ENCODE results near the gene ARSB. TPM values are rescaled to one million over a fixed set of nuclear protein-coding genes. Genes with fewer than 3 reads are reported as not detected.
A peak's percentile ranks its signal among the peaks of the same experiment; 100 is the strongest.
"Not testable (repeated sequence)": the region's sequence is repeated elsewhere in the genome, so short reads cannot be mapped to it uniquely, and the experiment has no call there.

The ARSB gene
- total RNA-seq, 1 experiment from 2014 or later: 8.4 TPM

DNA sequence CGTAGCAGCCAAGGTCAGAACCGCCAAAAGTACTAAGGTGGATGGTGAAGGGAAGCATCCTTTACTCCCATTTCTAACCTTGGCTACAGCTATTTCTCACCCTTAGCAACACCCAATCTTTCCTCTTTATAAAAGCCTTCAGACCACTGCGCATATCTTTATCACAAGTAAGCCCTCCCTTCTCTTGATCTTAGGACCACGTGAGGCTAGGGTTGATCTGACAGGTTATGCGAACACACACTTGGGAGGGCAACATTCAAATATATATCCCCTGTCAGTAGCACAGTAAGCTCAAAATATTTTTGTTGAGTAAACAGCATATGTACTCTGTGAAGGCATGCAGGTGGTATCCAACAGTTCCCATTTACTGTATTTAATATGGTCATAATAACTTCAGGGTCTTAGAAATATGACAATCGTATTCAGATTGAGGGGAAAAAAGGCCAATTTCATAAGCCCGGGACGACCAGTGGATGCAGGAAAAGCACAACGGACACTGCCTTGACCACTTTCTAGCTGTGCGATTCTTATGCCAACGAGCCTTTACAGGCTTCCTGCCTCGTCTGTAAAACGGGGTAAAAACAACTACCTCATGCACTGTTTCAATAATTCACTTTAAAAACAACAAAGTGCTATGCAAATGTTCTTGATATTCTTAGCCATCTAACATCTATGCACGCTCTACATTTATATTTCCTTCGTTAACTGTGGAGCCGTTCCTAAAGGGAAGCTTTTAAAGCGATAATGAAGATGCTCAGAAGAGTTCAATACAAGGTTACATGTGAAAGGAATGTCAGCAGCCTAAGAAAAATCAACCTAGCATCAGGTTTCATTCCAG is 1.3 kb downstream of the ARSB start:
- H3K79me2 ChIP-seq (ENCODE audit: low read depth): peaks cover 13% of the 10 kb centered on the region
- BruUV-seq (replicated peaks): TSS peak; percentile 69
- CTCF ChIA-PET: interaction anchor here (0.5 to 1.3 kb wide), 4 partner anchors 17 to 1874 kb away, joined by 3 to 4 read pairs (median 3); no protein-coding TSS in a partner anchor
- peak overlapping the region; percentile 87 for H3K4me2 ChIP-seq
- H3K9me3 ChIP-seq (ENCODE audit: insufficient read depth, low read depth): no peaks in the 10 kb centered on the region
- peaks cover 41% of the 10 kb centered on the region for H3K4me1 ChIP-seq (replicated peaks; ENCODE audit: insufficient read depth)
- H3K27ac ChIP-seq: peak overlapping the region; percentile 48
- H2AFZ ChIP-seq: peak overlapping the region; percentile 88
- H3K36me3 ChIP-seq (ENCODE audit: low read depth): no peaks in the 10 kb centered on the region
- intact Hi-C loops (cut with micrococcal nuclease; ENCODE audit: unreplicated experiment): loop anchor here (10.0 kb wide), 1 partner anchor 339 kb away; the partner anchor contains the start of gene LHFPL2
- peaks cover 37% of the 10 kb centered on the region for H3F3A ChIP-seq (ENCODE audit: insufficient read depth, low read depth)
- no peaks in the 10 kb centered on the region for H3K27me3 ChIP-seq (ENCODE audit: insufficient read depth, low read depth)
- H4K20me1 ChIP-seq (ENCODE audit: insufficient read depth): no peaks in the 10 kb centered on the region
- TF ChIP-seq CTCF (conservative IDR thresholded peaks at IDR 0.05): no peak
- TF ChIP-seq EZH2 (IDR thresholded peaks at IDR 0.05; ENCODE audit: low read depth): no peak
- no peaks in the 10 kb centered on the region for H3K9me2 ChIP-seq (ENCODE audit: insufficient read depth)
- H3K4me3 ChIP-seq: peak overlapping the region; percentile 70
- DNase-seq: no peak
- POLR2A ChIA-PET (ENCODE audit: unreplicated experiment): interaction anchor here (0.6 kb wide), 1 partner anchor 818 kb away, joined by 4 read pairs; no protein-coding TSS in a partner anchor

GRCh38 chr5:78983194-78983593 is 1.9 kb downstream of the ARSB start:
- DNase-seq; H3K9me3 ChIP-seq (ENCODE audit: insufficient read depth, low read depth); POLR2A ChIA-PET (ENCODE audit: unreplicated experiment); H4K20me1 ChIP-seq (ENCODE audit: insufficient read depth); H3K4me3 ChIP-seq; H3K27ac ChIP-seq; BruUV-seq (replicated peaks); H3K9me2 ChIP-seq (ENCODE audit: insufficient read depth); H3K36me3 ChIP-seq (ENCODE audit: low read depth); H3K27me3 ChIP-seq (ENCODE audit: insufficient read depth, low read depth): not testable (repeated sequence)
- intact Hi-C loops (cut with micrococcal nuclease; ENCODE audit: unreplicated experiment): loop anchor here (10.0 kb wide), 1 partner anchor 338 kb away; the partner anchor contains the start of gene LHFPL2
- H3K4me2 ChIP-seq: peak overlapping the region; percentile 87
- H2AFZ ChIP-seq: 0 out of 2 replicates have a peak overlapping the region, but pooled peaks have one; percentile 88
- H3F3A ChIP-seq (ENCODE audit: insufficient read depth, low read depth): peaks cover 37% of the 10 kb centered on the region
- H3K4me1 ChIP-seq (replicated peaks; ENCODE audit: insufficient read depth): peaks cover 41% of the 10 kb centered on the region
- H3K79me2 ChIP-seq (ENCODE audit: low read depth): peaks cover 13% of the 10 kb centered on the region
- CTCF ChIA-PET: interaction anchor here (0.5 kb wide), 1 partner anchor 16 kb away, joined by 3 read pairs; no protein-coding TSS in a partner anchor

GRCh38 chr5:78979909-78980308 is 5.2 kb downstream of the ARSB start:
- H3K4me3 ChIP-seq: no peak overlapping the region
- no peaks in the 10 kb centered on the region for H3K27me3 ChIP-seq (ENCODE audit: insufficient read depth, low read depth)
- peak overlapping the region; percentile 39 for H3K4me2 ChIP-seq
- CTCF ChIA-PET: no interaction called here
- TF ChIP-seq CTCF (conservative IDR thresholded peaks at IDR 0.05) (no peak), EZH2 (IDR thresholded peaks at IDR 0.05; ENCODE audit: low read depth) (no peak)
- BruUV-seq (replicated peaks): no TSS peak
- H3K36me3 ChIP-seq (ENCODE audit: low read depth): no peaks in the 10 kb centered on the region
- POLR2A ChIA-PET (ENCODE audit: unreplicated experiment): interaction anchor here (0.6 kb wide), 1 partner anchor 1276 kb away, joined by 3 read pairs; no protein-coding TSS in a partner anchor
- H3K9me2 ChIP-seq (ENCODE audit: insufficient read depth): no peaks in the 10 kb centered on the region
- peak in 1 of 2 experiments; percentile 56 for DNase-seq
- peaks cover 13% of the 10 kb centered on the region for H3K79me2 ChIP-seq (ENCODE audit: low read depth)
- no peaks in the 10 kb centered on the region for H4K20me1 ChIP-seq (ENCODE audit: insufficient read depth)
- peak overlapping the region; percentile 45 for H3K27ac ChIP-seq
- peaks cover 30% of the 10 kb centered on the region for H3K4me1 ChIP-seq (replicated peaks; ENCODE audit: insufficient read depth)
- intact Hi-C loops (cut with micrococcal nuclease; ENCODE audit: unreplicated experiment): loop anchor here (10.0 kb wide), 1 partner anchor 335 kb away; the partner anchor contains the start of gene LHFPL2
- no peak overlapping the region for H2AFZ ChIP-seq
- H3F3A ChIP-seq (ENCODE audit: insufficient read depth, low read depth): peaks cover 25% of the 10 kb centered on the region
- H3K9me3 ChIP-seq (ENCODE audit: insufficient read depth, low read depth): no peaks in the 10 kb centered on the region

Measured in PC-9 (cell line).